ENCODE data around the gene RAB8A.

DNA sequence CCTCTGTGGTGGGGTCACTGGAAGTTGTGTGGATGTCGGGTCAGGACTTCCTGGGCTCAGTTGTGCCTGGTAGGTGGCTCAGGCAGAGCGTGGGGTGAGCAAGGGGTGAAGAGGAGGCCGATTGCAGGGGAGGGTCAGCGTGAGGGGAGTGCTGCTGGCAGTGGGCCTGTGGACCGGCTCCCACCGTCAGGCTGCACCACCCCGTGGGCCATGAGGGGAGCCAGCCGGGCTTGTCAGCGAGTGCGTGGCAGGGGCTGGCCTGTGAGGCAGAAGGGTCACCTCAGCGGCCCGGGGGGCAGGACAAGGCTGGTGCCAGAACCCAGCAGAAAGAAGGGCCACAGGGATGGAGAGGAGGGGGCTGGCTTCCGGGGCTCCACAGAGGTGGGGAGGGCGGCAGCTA is 13.3 kb downstream of the RAB8A start:
- TF ChIP-seq, protein P1, sequence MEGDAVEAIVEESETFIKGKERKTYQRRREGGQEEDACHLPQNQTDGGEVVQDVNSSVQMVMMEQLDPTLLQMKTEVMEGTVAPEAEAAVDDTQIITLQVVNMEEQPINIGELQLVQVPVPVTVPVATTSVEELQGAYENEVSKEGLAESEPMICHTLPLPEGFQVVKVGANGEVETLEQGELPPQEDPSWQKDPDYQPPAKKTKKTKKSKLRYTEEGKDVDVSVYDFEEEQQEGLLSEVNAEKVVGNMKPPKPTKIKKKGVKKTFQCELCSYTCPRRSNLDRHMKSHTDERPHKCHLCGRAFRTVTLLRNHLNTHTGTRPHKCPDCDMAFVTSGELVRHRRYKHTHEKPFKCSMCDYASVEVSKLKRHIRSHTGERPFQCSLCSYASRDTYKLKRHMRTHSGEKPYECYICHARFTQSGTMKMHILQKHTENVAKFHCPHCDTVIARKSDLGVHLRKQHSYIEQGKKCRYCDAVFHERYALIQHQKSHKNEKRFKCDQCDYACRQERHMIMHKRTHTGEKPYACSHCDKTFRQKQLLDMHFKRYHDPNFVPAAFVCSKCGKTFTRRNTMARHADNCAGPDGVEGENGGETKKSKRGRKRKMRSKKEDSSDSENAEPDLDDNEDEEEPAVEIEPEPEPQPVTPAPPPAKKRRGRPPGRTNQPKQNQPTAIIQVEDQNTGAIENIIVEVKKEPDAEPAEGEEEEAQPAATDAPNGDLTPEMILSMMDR (conservative IDR thresholded peaks at IDR 0.05; ENCODE audit: low read depth, low read length): no peak
- TF ChIP-seq EZH2 (IDR thresholded peaks at IDR 0.05; ENCODE audit: borderline replicate concordance, low read depth, low read length, poor library complexity, severe bottlenecking): no peak

Measured in A673 (cell line).